A549 (cell line): Measurements from ENCODE around the gene IGF2R. TPM values are rescaled to one million over a fixed set of nuclear protein-coding genes. Genes with fewer than 3 reads are reported as not detected.

Experiments used
- ATAC-seq, 2 experiments: fragments of 200-7000 bp in 1 of 2; fragments of >200 bp in 1 of 2; cut with Nextera tagmentation in 1 of 2; cut with Tn5 transposase in 1 of 2; 3 replicates each; pipeline versions ENCODE4 v1.8.0 to v1.9.1; 2018 to 2020; ENCODE audit warnings: mild to moderate bottlenecking in 1 of 2, moderate library complexity in 1 of 2
- CTCF ChIA-PET: fragments of 300-600 bp; sonication (Branson Sonifier 250); formaldehyde crosslinking; extraction: SDS; loops from one replicate; lab custom pipeline; 2021; ENCODE audit warnings: antibody characterized with exemption, inconsistent platforms; lab: Yijun Ruan, JAX
- POLR2A ChIA-PET: fragments of 350-600 bp; formaldehyde crosslinking; extraction: SDS; loops from one replicate; lab custom pipeline; 2021; ENCODE audit warnings: antibody characterized with exemption, inconsistent platforms; lab: Yijun Ruan, JAX
- DNase-seq, 2 experiments: peaks; one replicate each; pipeline versions ENCODE4 v3.0.0 to v3.0.0-alpha.2; 2011 to 2016; ENCODE audit warnings: low read depth in 1 of 2, low spot score in 1 of 2
- FAIRE-seq: peaks from 2 replicates; lab custom pipeline; 2011; peaks lifted over from hg19 to GRCh38; lab: Jason Lieb, UNC
- H3K27ac ChIP-seq, 2 experiments: fragments of >200 bp; sonication (Bioruptor Twin); formaldehyde crosslinking; 3 replicates each; pipeline ENCODE4 v1.5.1; 2016 to 2017
- H3K4me1 ChIP-seq: fragments of >200 bp; sonication (Bioruptor Twin); formaldehyde crosslinking; 3 replicates; pipeline ENCODE4 v1.6.1; 2016
- H3K4me2 ChIP-seq: fragments of >200 bp; sonication (Bioruptor Twin); formaldehyde crosslinking; 3 replicates; pipeline ENCODE4 v1.6.1; 2016
- H3K4me3 ChIP-seq: fragments of >200 bp; sonication (Bioruptor Twin); formaldehyde crosslinking; 3 replicates; pipeline ENCODE4 v1.5.1; 2016
- H3K9me3 ChIP-seq: fragments of >200 bp; sonication (Bioruptor Twin); formaldehyde crosslinking; 3 replicates; pipeline ENCODE4 v1.6.1; 2016
- BCL3 ChIP-seq: fragments of >200 bp; sonication (Bioruptor Twin); formaldehyde crosslinking; IDR thresholded peaks from 3 replicates; pipeline ENCODE4 v1.6.1; 2016
- CBX8 ChIP-seq: fragments of 200-600 bp; sonication (generic); IDR thresholded peaks from 2 replicates; pipeline ENCODE4 v1.6.1; 2016
- CEBPB ChIP-seq, 2 experiments: fragments of >200 bp in 1 of 2; sonication (Bioruptor Twin) in 1 of 2; formaldehyde crosslinking in 1 of 2; IDR thresholded peaks; 2 replicates each; pipeline ENCODE4 v1.6.1; 2012 to 2016
- CHD2 ChIP-seq: fragments of 150-350 bp; IDR thresholded peaks from 2 replicates; pipeline ENCODE4 v1.6.1; 2014; ENCODE audit warnings: low read length; ENCODE audit not compliant: partially characterized antibody
- EHMT2 ChIP-seq: fragments of 200-600 bp; sonication (generic); IDR thresholded peaks from 2 replicates; pipeline ENCODE4 v1.6.1; 2016; ENCODE audit warnings: antibody characterized with exemption, low read depth, mild to moderate bottlenecking, moderate library complexity
- ELK1 ChIP-seq: fragments of 150-350 bp; IDR thresholded peaks from 2 replicates; pipeline ENCODE4 v1.6.1; 2014; ENCODE audit warnings: low read depth, mild to moderate bottlenecking, low read length
- GATA3 ChIP-seq: IDR thresholded peaks from 2 replicates; pipeline ENCODE4 v1.6.1; 2012; ENCODE audit warnings: borderline replicate concordance
- HDAC2 ChIP-seq: fragments of 200-600 bp; sonication (generic); IDR thresholded peaks from 2 replicates; pipeline ENCODE4 v1.6.1; 2016
- HEYL ChIP-seq: fragments of 250-450 bp; sonication (Bioruptor Pico); IDR thresholded peaks from 2 replicates; pipeline ENCODE4 v1.8.0; 2021; ENCODE audit warnings: mild to moderate bottlenecking, moderate library complexity
- HOXA7 ChIP-seq: fragments of 250-450 bp; sonication (Bioruptor Pico); IDR thresholded peaks from 2 replicates; pipeline ENCODE4 v1.5.0; 2020; ENCODE audit warnings: mild to moderate bottlenecking, moderate library complexity
- JUN ChIP-seq, 2 experiments: fragments of >200 bp; sonication (Bioruptor Twin); formaldehyde crosslinking; IDR thresholded peaks; 2 replicates in 1 of 2; 3 replicates in 1 of 2; pipeline ENCODE4 v1.6.1; 2016 to 2017
- KDM1A ChIP-seq: fragments of 200-600 bp; sonication (generic); IDR thresholded peaks from 2 replicates; pipeline ENCODE4 v1.6.1; 2016; ENCODE audit warnings: low read depth, mild to moderate bottlenecking
- KDM5A ChIP-seq: fragments of 200-600 bp; sonication (generic); IDR thresholded peaks from 2 replicates; pipeline ENCODE4 v1.6.1; 2016; ENCODE audit warnings: antibody characterized with exemption, mild to moderate bottlenecking
- MAFK ChIP-seq: fragments of 450-650 bp; IDR thresholded peaks from 2 replicates; pipeline ENCODE4 v1.6.1; 2014; ENCODE audit not compliant: partially characterized antibody
- MAZ ChIP-seq: fragments of 150-350 bp; IDR thresholded peaks from 2 replicates; pipeline ENCODE4 v1.6.1; 2014; ENCODE audit warnings: antibody characterized with exemption, low read depth, low read length, borderline replicate concordance
- RCOR1 ChIP-seq: fragments of 150-350 bp; IDR thresholded peaks from 2 replicates; pipeline ENCODE4 v1.6.1; 2014; ENCODE audit warnings: antibody characterized with exemption, low read length, low read depth
- USF2 ChIP-seq: fragments of 450-650 bp; IDR thresholded peaks from 2 replicates; pipeline ENCODE4 v1.6.1; 2014; ENCODE audit warnings: antibody characterized with exemption
- ZSCAN20 ChIP-seq: fragments of 250-450 bp; sonication (Bioruptor Pico); IDR thresholded peaks from 2 replicates; pipeline ENCODE4 v1.8.0; 2022; ENCODE audit warnings: mild to moderate bottlenecking, moderate library complexity
- WGBS: methylation state at CpG from one replicate; pipeline ENCODE4 v1.1.6; 2017; ENCODE audit errors: missing lambda C conversion rate; 5-methylcytosine and 5-hydroxymethylcytosine counted together
- polyA plus RNA-seq, 4 experiments: library from polyadenylated mRNA; depleted of rRNA in 3 of 4; stranded (reverse); fragments of >200 nt; fragmentation: RNase III in 1 of 4; extraction: RNeasy Plus Mini Kit Qiagen cat#74134 plus additional on column Dnase treatment in 1 of 4; gene quantifications; 2 replicates in 3 of 4; 3 replicates in 1 of 4; pipeline ENCODE4 v1.2.3, GENCODE V29; 2011 to 2017
- TF ChIP-seq, protein P1 (sequence below): IDR thresholded peaks from 2 replicates; pipeline ENCODE4 v1.6.1; 2012
- TF ChIP-seq, protein P2 (sequence below): fragments of >200 bp; sonication (Bioruptor Twin); formaldehyde crosslinking; IDR thresholded peaks from 2 replicates; pipeline ENCODE4 v1.6.1; 2016

The IGF2R gene
- polyA plus RNA-seq, 2 of the 4 experiments (the other 2 are of a cell fraction), result 17.6 to 24.9 TPM

DNA sequence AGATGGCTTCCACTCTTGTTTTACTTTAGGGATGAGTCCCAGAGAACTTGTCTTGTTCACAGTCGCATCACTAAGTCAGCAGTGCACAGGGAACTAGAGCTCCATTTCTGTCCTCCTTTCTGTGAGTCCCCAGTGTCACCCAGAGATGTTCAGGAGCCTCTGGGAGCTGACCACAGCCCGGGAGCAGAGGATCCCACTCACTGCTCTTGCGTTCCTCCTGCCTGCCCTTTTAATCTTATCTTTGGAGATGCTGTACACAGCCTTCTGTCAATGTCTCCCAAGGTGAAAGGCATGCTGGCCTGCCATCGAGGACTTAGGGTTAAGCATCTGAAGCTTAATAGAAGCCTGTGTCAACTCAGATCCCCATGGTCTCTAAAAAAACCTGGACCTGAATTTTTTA, 71.2 kb downstream of the IGF2R start:
- ChIA-PET POLR2A (no interaction called here), CTCF (no interaction called here)
- TF ChIP-seq ELK1 (no peak), USF2 (no peak), EHMT2 (no peak), BCL3 (no peak), JUN (IDR thresholded peaks at IDR 0.05) (no peak), CBX8 (no peak)
- FAIRE-seq (no peak), DNase-seq (no peak), ATAC-seq (no peak)
- Histone ChIP-seq H3K4me2 (no peak overlapping the region), H3K27ac (no peak overlapping the region), H3K9me3 (no peaks in the 10 kb centered on the region), H3K4me1 (peaks cover 22% of the 10 kb centered on the region), H3K4me3 (no peak overlapping the region)
- 93% methylated on average over 4 of the region's 4 CpGs for WGBS

DNA sequence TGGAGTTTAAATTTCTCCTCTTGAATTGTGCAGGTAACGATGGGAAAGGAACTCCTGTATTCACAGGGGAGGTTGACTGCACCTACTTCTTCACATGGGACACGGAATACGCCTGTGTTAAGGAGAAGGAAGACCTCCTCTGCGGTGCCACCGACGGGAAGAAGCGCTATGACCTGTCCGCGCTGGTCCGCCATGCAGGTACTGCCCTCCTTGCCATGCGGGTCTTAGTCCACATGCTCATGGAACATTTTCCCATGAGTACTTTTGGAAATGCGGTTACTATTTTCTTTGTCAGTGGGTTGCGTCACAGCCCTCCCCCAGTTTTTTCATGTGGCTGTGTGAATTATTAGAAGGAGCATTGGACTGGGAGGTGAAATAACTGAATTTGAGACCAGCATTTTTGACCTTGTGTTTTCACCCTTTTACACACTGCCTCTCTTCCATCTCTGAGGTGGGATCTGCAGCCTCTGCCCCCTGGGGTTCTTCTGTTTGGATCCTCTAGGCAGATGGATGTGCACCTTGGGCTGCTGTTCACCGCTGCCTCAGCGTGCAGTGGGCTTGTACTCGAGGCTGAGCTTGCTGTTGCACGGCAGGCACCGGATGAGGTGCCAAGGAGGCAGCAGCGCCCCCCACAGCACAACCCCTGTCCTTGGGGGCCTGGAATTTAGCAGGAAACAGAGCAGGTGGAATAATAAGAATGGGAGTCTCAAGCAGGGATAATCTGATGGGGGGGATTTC, 71.8 kb downstream of the IGF2R start:
- Histone ChIP-seq H3K4me2 (no peak overlapping the region), H3K9me3 (no peaks in the 10 kb centered on the region), H3K27ac (no peak overlapping the region), H3K4me1 (peaks cover 22% of the 10 kb centered on the region), H3K4me3 (no peak overlapping the region)
- 98% methylated on average over 17 of the region's 19 CpGs for WGBS
- ATAC-seq (no peak), DNase-seq (no peak), FAIRE-seq (no peak)
- ChIA-PET POLR2A (no interaction called here), CTCF (no interaction called here)
- TF ChIP-seq BCL3 (no peak), GATA3 (no peak), CEBPB (IDR thresholded peaks at IDR 0.05) (no peak), KDM5A (no peak), RCOR1 (no peak), ZSCAN20 (CRISPR knock-in tag) (no peak), KDM1A (no peak), HOXA7 (CRISPR knock-in tag) (no peak), JUN (IDR thresholded peaks at IDR 0.05) (no peak)

DNA sequence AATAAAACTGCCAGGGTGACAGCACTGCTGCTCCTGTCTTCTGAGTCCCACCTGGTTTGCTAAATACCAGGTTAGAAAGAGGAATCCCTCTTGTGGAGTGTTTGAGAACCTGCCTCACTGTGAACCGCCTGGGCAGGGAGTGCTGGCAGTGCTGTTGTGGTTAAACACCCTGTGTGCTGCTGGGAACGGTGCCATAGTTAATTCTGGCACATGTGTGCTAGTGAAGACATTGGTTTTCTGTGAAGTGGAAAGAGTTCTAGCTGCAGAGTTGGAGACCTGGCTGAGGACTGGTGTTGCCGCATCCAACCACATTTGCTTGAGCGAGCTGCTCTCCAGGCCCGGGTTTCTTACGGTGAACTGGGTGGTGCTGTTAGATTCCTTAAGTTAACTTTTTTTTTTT, 72.7 kb downstream of the IGF2R start:
- POLR2A ChIA-PET, result no interaction called here
- Histone ChIP-seq H3K4me3 (no peak overlapping the region), H3K4me2 (no peak overlapping the region), H3K4me1 (peaks cover 22% of the 10 kb centered on the region), H3K27ac (no peak overlapping the region), H3K9me3 (no peaks in the 10 kb centered on the region)
- CTCF ChIA-PET, result no interaction called here
- no peak for TF ChIP-seq KDM1A
- no peak for TF ChIP-seq ZSCAN20 (CRISPR knock-in tag)
- no peak for TF ChIP-seq HEYL (CRISPR knock-in tag)
- TF ChIP-seq BCL3, result no peak
- TF ChIP-seq, protein P1, sequence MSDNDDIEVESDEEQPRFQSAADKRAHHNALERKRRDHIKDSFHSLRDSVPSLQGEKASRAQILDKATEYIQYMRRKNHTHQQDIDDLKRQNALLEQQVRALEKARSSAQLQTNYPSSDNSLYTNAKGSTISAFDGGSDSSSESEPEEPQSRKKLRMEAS, result no peak
- no peak for TF ChIP-seq JUN (IDR thresholded peaks at IDR 0.05)
- no peak for TF ChIP-seq MAFK
- TF ChIP-seq EHMT2, result no peak
- no peak for TF ChIP-seq KDM5A
- no peak for TF ChIP-seq MAZ
- TF ChIP-seq, protein P2, sequence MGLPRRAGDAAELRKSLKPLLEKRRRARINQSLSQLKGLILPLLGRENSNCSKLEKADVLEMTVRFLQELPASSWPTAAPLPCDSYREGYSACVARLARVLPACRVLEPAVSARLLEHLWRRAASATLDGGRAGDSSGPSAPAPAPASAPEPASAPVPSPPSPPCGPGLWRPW, result no peak
- TF ChIP-seq HOXA7 (CRISPR knock-in tag), result no peak
- TF ChIP-seq CHD2, result no peak
- TF ChIP-seq HDAC2, result no peak
- DNase-seq (no peak), FAIRE-seq (no peak), ATAC-seq (no peak)
- 92% methylated on average over 6 of the region's 6 CpGs for WGBS
